ENCODE data around the gene SERAC1.

GRCh38 chr6:158205169-158205944, 37.3 kb upstream of the SERAC1 start:
- TF ChIP-seq CTCF (IDR thresholded peaks at IDR 0.05) (peak; percentile 55 to 72 (median 66)), POLR2A (IDR thresholded peaks at IDR 0.05) (no peak)
